Thyroid gland (tissue), 4 donors: Measurements from ENCODE around the gene PREB.

Experiments
- CTCF ChIP-seq, 6 experiments: fragments of 200-600 bp in 3 of 6; fragments of 450-650 bp in 3 of 6; sonication (generic) in 3 of 6; IDR thresholded peaks; one replicate each; pipeline ENCODE4 v1.5.1; 2016 to 2019; ENCODE audit warnings: antibody characterized with exemption in 6 of 6, mild to moderate bottlenecking in 2 of 6, inconsistent platforms in 1 of 6, moderate library complexity in 1 of 6
- POLR2A ChIP-seq, 2 donors: fragments of 450-650 bp; IDR thresholded peaks; one replicate each; pipeline ENCODE4 v1.6.1; 2017; ENCODE audit warnings: antibody characterized with exemption in 2 of 2, mild to moderate bottlenecking in 2 of 2, moderate library complexity in 1 of 2

GRCh38 chr2:27093430-27094352 lies 40.7 kb downstream of the PREB start:
- TF ChIP-seq CTCF (IDR thresholded peaks at IDR 0.05) (no peak), POLR2A (IDR thresholded peaks at IDR 0.05) (no peak)
